Panc1 (cell line): ENCODE measurements around the gene ROBO4. TPM values are rescaled to one million over a fixed set of nuclear protein-coding genes. Genes with fewer than 3 reads are reported as not detected.

Source experiments
- ATAC-seq: fragments of 200-7000 bp; cut with Tn5 transposase; 2 replicates; pipeline ENCODE4 v1.9.1; 2020; ENCODE audit warnings: mild to moderate bottlenecking, moderate library complexity
- BruUV-seq: library from RNA; stranded (reverse); fragments of 400-500 nt; replicated peaks from 2 replicates; lab custom pipeline; 2021; lab: Mats Ljungman, UMichigan
- CTCF ChIA-PET: fragments of 300-600 bp; sonication (Branson Sonifier 250); formaldehyde crosslinking; loops from one replicate; lab custom pipeline; 2022; ENCODE audit warnings: antibody characterized with exemption; lab: Charles Lee
- POLR2A ChIA-PET: fragments of 300-600 bp; sonication (Branson Sonifier 250); formaldehyde crosslinking; loops from one replicate; lab custom pipeline; 2022; ENCODE audit warnings: antibody characterized with exemption; lab: Charles Lee
- DNase-seq: peaks from one replicate; pipeline ENCODE4 v3.0.0-alpha.2; 2010; ENCODE audit warnings: low read depth, low spot score
- H3K27ac ChIP-seq: 2 replicates; pipeline ENCODE4 v1.5.1; 2011; ENCODE audit warnings: mild to moderate bottlenecking, low read length, inconsistent platforms
- H3K27me3 ChIP-seq: fragments of 200-500 bp; sonication (Bioruptor generic); 2 replicates; pipeline ENCODE4 v1.6.0; 2014; ENCODE audit warnings: low read length, inconsistent platforms; ENCODE audit not compliant: control insufficient read depth, insufficient read depth
- H3K36me3 ChIP-seq: fragments of 200-500 bp; sonication (Bioruptor generic); 2 replicates; pipeline ENCODE4 v1.5.1; 2014; ENCODE audit warnings: inconsistent platforms, mild to moderate bottlenecking, low read length, moderate library complexity; ENCODE audit not compliant: control insufficient read depth, insufficient read depth
- H3K4me1 ChIP-seq: 2 replicates; pipeline ENCODE4 v1.5.1; 2011; ENCODE audit warnings: inconsistent platforms, mild to moderate bottlenecking, low read length, moderate library complexity; ENCODE audit not compliant: control insufficient read depth, insufficient read depth
- H3K4me3 ChIP-seq, 2 experiments: 2 replicates each; pipeline ENCODE4 v1.5.1; 2011 to 2012; ENCODE audit warnings: low read depth in 2 of 2, low read length in 2 of 2, mild to moderate bottlenecking in 2 of 2, inconsistent platforms in 1 of 2, moderate library complexity in 1 of 2
- H3K9me3 ChIP-seq: fragments of 200-500 bp; sonication (Bioruptor generic); 2 replicates; pipeline ENCODE4 v1.5.1; 2014; ENCODE audit warnings: low read depth, mild to moderate bottlenecking, inconsistent platforms, low read length, moderate library complexity; ENCODE audit not compliant: control insufficient read depth, insufficient read depth
- CTCF ChIP-seq: fragments of 450-650 bp; IDR thresholded peaks from 2 replicates; pipeline ENCODE4 v1.5.1; 2017; ENCODE audit warnings: mild to moderate bottlenecking
- POLR2AphosphoS5 ChIP-seq: IDR thresholded peaks from 2 replicates; pipeline ENCODE4 v1.6.1; 2012; ENCODE audit warnings: mild to moderate bottlenecking, low read depth, low read length, moderate library complexity
- REST ChIP-seq, 2 experiments: IDR thresholded peaks; 2 replicates each; pipeline ENCODE4 v1.6.1; 2011 to 2012; ENCODE audit warnings: low read depth in 2 of 2, control low read depth in 1 of 2, low read length in 1 of 2, mild to moderate bottlenecking in 1 of 2, moderate library complexity in 1 of 2; ENCODE audit not compliant: insufficient read depth in 1 of 2
- SIN3A ChIP-seq: IDR thresholded peaks from 2 replicates; pipeline ENCODE4 v1.6.1; 2012; ENCODE audit warnings: low read depth, mild to moderate bottlenecking, low read length, moderate library complexity, borderline replicate concordance; ENCODE audit not compliant: insufficient read depth
- TCF7L2 ChIP-seq: IDR thresholded peaks from 2 replicates; pipeline ENCODE4 v1.6.1; 2011; ENCODE audit warnings: mild to moderate bottlenecking, low read depth, low read length, inconsistent platforms
- in situ Hi-C: cut with HindIII; loops from 2 replicates; pipeline ENCODE4 v1.10.0; 2016; ENCODE audit warnings: low sequenced_read_pairs, low pct_unique_long_range_greater_than_20kb
- intact Hi-C: fragments of 100-400 bp; cut with micrococcal nuclease; formaldehyde crosslinking; loops from one replicate; pipeline ENCODE4 v1.10.0; 2022; ENCODE audit not compliant: unreplicated experiment
- total RNA-seq: library from RNA; stranded (reverse); gene quantifications from one replicate; pipeline ENCODE4 v1.2.1, GENCODE V29; 2021; ENCODE audit not compliant: unreplicated experiment

ROBO4 gene
- total RNA-seq, 1 experiment from 2014 or later: 0.26 TPM

- Histone ChIP-seq H3K4me3 (no peak overlapping the region), H3K9me3 (no peaks in the 10 kb centered on the region), H3K4me1 (peaks cover 3% of the 10 kb centered on the region), H3K27me3 (peaks cover 68% of the 10 kb centered on the region), H3K27ac (no peak overlapping the region), H3K36me3 (no peaks in the 10 kb centered on the region)
- ChIA-PET POLR2A (no interaction called here), CTCF (no interaction called here)
- no peak for DNase-seq
- BruUV-seq: no TSS peak
- in situ Hi-C loops (no loop called here), intact Hi-C loops (no loop called here)
- no peak for ATAC-seq
- TF ChIP-seq SIN3A (no peak), REST (IDR thresholded peaks at IDR 0.05; ENCODE audit: insufficient read depth in 1 of 2, low read depth in 2 of 2, low read length in 1 of 2) (no peak), TCF7L2 (no peak), POLR2AphosphoS5 (no peak), CTCF (no peak)
Observed at GRCh38 chr11:124840666-124841065, 57.0 kb downstream of the ROBO4 start.

GRCh38 chr11:124839972-124840621, 57.6 kb downstream of the ROBO4 start:
- peak overlapping the region; percentile 25 to 45 for H3K4me3 ChIP-seq
- CTCF ChIA-PET: interaction anchor here (0.8 to 2.4 kb wide), 3 partner anchors 27 to 79 kb away, joined by 6 to 11 read pairs (median 7); no protein-coding TSS in a partner anchor
- POLR2A ChIA-PET: no interaction called here

More at GRCh38 chr11:124839972-124840621, 57.6 kb downstream of the ROBO4 start:
- no peak for ATAC-seq
- Histone ChIP-seq H3K27ac (no peak overlapping the region), H3K9me3 (no peaks in the 10 kb centered on the region), H3K36me3 (no peaks in the 10 kb centered on the region), H3K4me1 (peaks cover 3% of the 10 kb centered on the region), H3K27me3 (peaks cover 63% of the 10 kb centered on the region)
- in situ Hi-C loops (loop anchor here (5.0 to 10.0 kb wide), 2 partner anchors 43 to 175 kb away; no protein-coding TSS in a partner anchor), intact Hi-C loops (loop anchor here (5.0 kb wide), 1 partner anchor 38 kb away; the partner anchor contains the start of gene MSANTD2)
- TF ChIP-seq TCF7L2: no peak
- no peak for TF ChIP-seq POLR2AphosphoS5
- no peak for TF ChIP-seq SIN3A
- TF ChIP-seq CTCF: no peak
- no peak for TF ChIP-seq REST (IDR thresholded peaks at IDR 0.05; ENCODE audit: insufficient read depth in 1 of 2, low read depth in 2 of 2, low read length in 1 of 2)
- no peak for DNase-seq
- BruUV-seq: no TSS peak
